CD4-positive, alpha-beta T cell treated with Interleukin-6 for 4 hours (primary cell): Measurements from ENCODE around the gene HOXA9.
A peak's percentile ranks its signal among the peaks of the same experiment; 100 is the strongest.

Experiments
- DNase-seq: peaks from one replicate; pipeline ENCODE4 v3.0.0-alpha.2; 2020; ENCODE audit warnings: mixed read lengths

The HOXA9 gene

DNA sequence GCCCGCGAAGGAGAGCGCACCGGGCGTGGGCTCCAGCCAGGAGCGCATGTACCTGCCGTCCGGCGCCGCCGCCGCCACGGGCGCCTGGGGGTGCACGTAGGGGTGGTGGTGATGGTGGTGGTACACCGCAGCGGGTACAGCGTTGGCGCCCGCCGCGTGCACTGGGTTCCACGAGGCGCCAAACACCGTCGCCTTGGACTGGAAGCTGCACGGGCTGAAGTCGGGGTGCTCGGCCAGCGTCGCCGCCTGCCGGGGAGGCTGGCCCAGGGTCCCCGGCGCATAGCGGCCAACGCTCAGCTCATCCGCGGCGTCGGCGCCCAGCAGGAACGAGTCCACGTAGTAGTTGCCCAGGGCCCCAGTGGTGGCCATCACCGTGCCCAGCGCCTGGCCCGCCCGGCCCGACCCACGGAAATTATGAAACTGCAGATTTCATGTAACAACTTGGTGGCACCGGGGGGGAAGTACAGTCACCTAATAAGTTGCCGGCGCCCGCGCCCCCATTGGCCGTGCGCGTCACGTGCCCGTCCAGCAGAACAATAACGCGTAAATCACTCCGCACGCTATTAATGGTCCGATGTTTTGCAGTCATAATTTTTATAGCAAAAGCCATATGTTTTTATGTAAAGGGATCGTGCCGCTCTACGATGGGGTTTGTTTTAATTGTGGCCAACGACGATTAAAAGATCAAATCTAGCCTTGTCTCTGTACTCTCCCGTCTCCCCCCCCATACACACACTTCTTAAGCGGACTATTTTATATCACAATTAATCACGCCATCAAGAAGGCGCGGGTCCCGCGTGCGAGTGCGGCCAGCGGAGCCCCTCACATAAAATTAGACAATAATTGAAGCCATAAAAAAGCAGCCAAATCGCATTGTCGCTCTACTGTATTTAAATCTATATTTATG, at the start of gene HOXA9:
Gene HOXA9, minus strand, starts transcription at position 449 of the 907 bp plus-strand sequence. Its CDS starts 80 bp downstream, at position 369.
- DNase-seq, result no peak

DNA sequence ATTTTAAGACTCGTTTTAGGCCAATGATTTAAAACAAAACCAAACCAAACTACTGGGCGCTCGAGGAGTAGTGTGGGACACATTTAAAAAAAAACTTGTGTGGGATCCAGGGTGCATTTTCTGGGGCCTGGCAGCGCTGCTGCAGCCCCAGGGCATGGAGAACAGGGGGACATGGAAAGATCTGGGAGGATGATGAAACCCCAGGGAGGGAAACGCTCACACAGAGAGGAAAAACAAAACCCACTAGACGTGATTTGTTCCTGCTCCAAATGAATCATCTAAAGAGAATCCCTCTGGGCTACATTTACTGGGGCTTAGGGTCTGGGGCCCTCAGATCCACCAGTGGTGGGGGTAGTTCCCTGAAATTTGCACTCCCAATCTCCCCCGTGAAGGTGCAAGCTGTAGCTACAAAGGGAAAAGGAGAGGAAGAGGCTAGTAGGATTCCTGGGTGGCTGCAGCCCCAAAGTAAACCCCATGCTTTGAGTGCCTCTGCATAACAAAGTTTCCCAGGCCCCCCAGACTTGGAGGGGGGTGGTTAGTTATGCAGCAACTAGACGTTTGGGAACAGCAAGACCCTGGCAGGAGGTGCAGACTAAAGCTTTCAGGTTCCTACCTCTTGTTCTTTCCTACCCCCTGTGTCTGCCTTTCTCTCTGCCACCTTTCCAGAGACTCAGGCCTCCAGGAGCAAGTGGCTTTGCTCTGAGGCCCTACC, 49.1 kb upstream of the HOXA9 start:
- DNase-seq, result no peak

DNA sequence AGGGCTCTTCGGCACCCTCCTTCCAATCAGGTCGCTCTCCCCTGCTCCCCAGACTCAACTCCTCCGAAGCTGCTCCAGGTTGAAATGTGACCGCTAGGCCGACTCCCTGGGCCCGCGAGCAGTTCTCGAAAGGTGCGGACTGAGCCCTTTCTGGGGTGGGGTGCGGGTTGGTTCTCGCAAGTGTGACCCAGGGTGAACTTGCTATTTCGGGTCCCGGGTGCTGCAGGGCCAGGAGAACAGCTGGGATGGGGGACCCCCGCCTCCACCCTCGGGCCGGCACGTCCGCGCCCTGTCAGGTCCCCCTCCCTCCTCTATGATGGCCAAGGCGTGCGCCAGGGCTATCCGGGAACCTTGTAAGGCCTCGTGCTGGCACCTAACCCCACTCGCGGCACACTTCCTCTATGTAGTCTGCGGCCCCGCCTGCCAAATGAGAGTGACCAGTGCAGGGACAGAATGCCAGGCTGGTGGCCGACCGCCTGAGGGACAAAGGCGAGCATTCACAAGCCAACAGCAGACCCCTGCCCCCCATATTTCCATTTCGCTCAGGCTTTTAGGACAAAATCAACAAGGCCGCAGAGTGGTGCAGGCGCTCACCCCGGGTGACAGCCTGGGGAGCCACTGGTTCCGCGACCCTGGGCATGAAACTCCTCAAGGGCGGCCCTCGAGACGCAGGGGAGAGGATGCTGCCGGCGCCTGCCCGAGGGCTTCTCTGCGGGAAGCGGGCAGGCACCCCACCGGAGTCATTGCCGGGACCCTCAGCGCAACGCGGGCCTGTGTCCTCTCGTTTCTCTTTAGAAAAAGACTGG, 48.3 kb upstream of the HOXA9 start:
- DNase-seq, result no peak

DNA sequence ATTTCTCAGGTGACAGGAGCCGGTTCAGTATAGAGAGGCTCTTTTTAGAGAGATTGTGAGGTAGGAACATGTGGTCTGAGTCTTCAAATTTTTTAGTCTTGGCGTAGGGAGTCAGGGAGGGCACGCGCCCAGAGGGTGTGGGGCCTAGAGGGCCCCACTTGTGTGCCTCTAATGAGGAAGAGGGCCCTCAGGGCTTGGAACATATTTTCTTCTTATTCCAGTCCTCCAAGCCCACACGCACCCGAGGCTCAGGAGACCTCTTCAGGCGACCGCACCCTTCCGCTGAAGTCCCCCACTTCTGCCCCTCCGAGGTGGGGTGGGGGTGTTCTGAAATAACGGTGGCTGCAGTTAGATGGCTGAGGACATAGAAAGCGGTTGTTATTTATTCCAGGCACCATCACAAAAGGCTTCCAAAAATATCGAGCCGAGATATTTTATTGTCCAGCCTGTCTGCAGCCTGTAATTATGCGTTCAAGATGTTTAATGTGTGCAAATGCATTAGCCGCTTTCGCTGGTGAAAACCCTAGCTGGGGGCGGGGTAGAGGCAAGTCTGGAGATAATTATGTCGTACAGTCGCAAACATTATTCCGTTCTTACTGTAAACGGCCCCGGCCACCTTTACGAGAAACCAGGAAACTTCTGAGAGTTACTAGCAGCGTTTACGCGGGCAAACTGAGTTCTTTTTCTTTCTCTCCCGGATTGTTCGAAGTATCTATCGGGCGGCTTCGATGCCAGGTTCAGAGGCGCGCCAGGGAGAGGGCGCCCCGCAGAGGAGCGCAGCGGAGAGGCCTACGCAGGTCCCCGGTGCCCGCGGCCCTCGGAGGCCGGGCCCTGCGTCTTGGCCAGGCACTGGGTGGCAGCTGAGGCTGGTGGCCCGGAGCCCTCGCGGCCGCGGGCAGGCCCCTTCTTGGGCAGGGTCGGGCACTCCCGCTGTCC, 47.4 kb upstream of the HOXA9 start:
- DNase-seq, result no peak

GRCh38 chr7:27211764-27212204, 46.4 kb upstream of the HOXA9 start:
- no peak for DNase-seq

- DNase-seq, result no peak
Measured at GRCh38 chr7:27211084-27211446, 45.7 kb upstream of the HOXA9 start.

DNA sequence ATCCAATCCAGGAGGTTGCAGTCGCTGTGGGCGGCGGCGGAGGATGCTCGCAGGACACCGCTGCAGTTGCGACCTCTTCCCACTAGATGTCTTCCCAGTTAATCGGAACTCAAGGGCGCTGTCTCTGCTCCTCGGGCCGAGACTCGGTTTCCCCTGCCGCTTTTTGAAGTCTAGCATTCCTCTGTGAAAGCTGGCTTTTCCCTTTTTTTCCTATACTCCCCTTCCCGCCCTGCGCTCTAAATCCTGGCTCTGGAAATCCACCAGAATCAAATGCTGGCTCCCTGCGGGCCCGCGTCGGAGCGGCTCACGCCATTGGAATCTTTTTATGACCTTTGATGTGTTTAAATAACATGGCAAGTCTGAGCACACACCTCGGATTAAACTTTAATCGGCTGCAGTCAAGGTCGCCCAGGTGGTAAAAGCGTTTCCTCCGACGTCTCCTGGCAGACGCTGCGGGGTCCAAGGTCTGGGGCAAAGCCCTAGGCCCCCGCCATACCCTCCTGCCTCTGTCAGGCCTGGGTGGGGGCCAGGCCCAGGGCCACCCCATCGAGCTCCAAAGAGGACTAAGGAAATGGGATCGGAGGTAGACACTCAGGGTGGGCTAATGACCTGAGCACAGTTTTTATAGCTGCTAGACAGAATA, 45.2 kb upstream of the HOXA9 start:
- peak; percentile 46 for DNase-seq

GRCh38 chr7:27209933-27210440, 44.6 kb upstream of the HOXA9 start:
- no peak for DNase-seq

DNA sequence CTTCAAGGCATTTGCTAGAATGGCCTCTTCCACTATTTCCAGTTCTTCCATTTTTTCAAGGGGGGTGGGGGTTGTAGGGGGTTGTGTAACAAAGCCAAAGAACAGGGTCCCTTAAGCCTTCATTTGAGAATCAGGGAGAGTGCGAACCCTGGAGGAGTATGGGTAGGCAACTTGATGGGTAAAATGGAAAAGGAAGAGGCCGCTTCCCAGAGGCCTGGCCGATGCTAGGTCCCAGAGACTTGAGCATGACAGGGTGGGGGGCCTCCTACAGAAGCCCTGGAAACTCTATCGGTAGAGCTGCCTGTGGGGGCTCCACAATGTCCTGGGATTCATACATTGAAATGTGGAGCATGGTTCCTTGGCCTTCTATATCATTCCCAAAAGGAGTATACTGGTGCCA, 43.7 kb upstream of the HOXA9 start:
- DNase-seq, result no peak

DNA sequence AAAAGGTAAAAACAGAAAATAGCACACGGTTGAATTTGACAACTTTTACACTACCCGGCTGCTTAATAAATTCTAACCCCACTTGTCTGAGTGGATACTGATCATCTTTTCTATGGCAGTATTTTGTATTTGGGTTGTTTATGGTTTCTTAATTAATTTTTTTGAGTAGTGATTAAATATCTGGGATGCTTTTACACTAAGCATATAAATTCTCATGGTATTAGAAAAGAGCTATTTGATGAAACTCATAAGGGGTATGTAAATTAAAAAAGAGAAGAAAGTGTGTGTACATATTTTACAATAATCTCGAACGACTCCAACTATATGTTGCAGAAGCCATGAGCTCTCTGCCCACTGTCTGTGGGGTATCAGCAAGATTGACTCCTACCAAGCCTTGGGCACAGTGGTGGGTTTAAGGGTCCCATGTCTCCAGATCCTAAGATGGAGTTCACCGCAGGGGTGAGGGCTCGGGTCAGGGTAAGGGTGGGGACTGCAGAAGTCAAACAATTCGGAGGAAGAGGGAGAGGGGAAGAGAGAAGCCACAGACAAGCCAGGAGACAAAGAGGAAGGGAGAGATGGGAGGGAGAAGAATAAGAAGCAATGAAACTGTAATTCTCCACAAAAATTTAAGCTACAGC, 42.1 kb upstream of the HOXA9 start:
- DNase-seq, result no peak

GRCh38 chr7:27205325-27206280, 40.3 kb upstream of the HOXA9 start:
- DNase-seq, result no peak

DNA sequence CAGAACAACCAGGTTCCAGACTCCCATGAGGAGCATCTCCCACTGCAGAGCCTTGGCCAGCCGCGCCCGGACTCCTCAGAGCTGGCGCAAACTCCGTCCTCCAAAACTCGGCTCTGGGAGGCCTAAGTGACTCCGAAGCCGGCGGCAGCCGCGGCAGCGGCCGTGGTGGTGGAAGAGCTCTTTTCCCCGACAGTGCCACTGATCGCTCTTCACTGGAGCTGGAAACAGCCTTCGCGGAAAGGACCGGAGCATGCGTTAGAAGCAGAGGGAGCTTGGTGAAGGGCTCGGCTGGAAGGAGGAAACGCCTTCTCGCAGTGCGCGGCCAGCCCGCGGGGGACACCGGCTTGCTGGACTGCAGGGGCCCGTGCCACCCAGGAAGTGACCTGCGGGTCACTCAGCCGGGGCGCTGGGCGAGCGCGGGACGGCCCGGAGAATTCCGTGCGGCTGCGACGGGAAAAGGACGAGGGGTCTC, 39.5 kb upstream of the HOXA9 start:
- DNase-seq, result no peak

DNA sequence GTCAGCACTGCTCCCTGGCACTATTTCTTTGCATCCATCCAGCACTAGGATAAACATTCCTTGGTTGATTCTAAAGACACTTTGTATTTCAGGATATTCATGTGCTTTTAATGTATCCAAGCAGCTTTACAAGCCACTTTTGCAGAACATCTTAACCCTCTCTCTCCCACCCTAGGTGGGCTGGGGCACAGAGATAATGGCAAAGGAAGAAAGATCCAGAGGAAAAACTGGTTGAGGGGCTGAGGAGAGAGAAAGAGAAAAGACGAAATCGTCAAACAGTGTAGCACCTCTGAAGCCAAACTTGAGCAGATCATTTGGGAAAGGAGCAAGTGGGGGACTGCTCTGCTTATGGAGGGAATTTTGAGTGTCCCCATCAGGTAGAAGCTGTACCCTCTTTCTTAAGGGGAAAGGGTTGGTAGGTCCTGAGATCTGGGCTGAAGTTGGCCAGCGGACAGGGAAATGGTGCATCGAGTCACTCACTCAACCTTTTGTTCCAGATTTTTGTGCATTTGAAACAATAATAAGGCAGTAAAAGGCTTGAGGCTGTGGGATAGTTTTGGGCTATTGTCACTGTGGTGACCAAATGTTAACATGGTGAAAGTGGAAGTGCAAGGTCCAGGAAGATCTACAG, 38.7 kb upstream of the HOXA9 start:
- DNase-seq, result no peak

GRCh38 chr7:27203365-27203953, 38.1 kb upstream of the HOXA9 start:
- DNase-seq, result no peak

GRCh38 chr7:27202862-27203134, 37.5 kb upstream of the HOXA9 start:
- DNase-seq, result no peak

DNA sequence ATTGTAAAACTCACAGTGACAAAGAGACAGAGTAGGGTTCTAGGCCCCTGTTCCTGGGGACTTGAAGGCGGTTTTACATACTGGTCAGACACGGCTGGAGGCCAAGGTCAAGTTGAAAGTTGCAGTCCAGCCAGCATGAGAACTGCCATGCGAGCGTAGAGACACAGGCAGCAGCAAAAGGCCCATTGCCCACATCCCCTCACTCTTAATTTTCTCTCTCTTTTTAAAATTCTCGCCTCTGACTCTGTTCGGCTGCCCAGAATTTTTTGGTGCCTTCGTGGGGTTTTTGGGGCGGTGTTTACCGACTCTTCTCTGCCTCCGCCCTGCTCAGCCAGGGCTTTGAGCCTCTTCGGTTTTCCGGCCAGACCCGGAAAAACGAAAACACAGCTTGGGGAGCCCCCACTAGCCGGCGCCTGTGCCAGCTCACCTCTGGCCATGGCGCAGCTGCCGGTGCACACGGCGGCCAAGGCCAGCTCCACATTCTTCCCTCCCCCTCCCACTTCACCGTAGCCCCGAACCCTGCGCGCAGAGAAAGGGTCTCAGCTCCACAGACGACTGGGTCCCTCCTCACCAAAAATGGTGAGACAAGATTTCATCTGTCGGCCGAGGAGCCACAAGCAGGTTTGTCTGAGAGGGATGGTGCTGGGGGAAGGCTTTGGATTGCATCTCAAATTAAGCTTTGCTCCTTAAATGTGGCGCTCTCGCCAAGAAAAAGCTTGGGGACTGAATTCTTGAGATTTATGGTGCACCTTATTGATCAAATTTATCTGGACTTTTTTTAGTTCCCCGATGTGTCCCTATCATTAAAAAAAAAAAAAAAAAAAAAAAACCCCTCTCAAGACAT, 36.9 kb upstream of the HOXA9 start:
- no peak for DNase-seq

- DNase-seq, result no peak
Measured at GRCh38 chr7:27201580-27202017, 36.3 kb upstream of the HOXA9 start.
